Suprapubic skin (tissue), 4 donors: ENCODE data around the gene SLC22A16. TPM values are rescaled to one million over a fixed set of nuclear protein-coding genes. Genes with fewer than 3 reads are reported as not detected.
"Not testable (repeated sequence)": the region's sequence is repeated elsewhere in the genome, so short reads cannot be mapped to it uniquely, and the experiment has no call there.

Experiments used
- DNase-seq, 2 donors: peaks; one replicate each; pipeline ENCODE4 v3.0.0-alpha.2; 2019; ENCODE audit warnings: low spot score in 2 of 2
- H3K27ac ChIP-seq: fragments of 200-600 bp; sonication (generic); one replicate; pipeline ENCODE4 v1.5.1; 2019
- H3K27me3 ChIP-seq: fragments of 200-600 bp; sonication (generic); one replicate; pipeline ENCODE4 v1.5.1; 2019
- H3K36me3 ChIP-seq: fragments of 200-600 bp; sonication (generic); one replicate; pipeline ENCODE4 v1.5.1; 2019
- H3K4me1 ChIP-seq: fragments of 200-600 bp; sonication (generic); one replicate; pipeline ENCODE4 v1.5.1; 2019
- H3K4me3 ChIP-seq: fragments of 200-600 bp; sonication (generic); one replicate; pipeline ENCODE4 v1.5.1; 2019; ENCODE audit warnings: mild to moderate bottlenecking
- H3K9me3 ChIP-seq: fragments of 200-600 bp; sonication (generic); one replicate; pipeline ENCODE4 v1.5.1; 2019
- CTCF ChIP-seq, 2 donors: fragments of 200-600 bp in 1 of 2; fragments of 450-650 bp in 1 of 2; sonication (generic) in 1 of 2; IDR thresholded peaks; one replicate each; pipeline ENCODE4 v1.5.1; 2016 to 2019; ENCODE audit warnings: antibody characterized with exemption in 2 of 2, mild to moderate bottlenecking in 1 of 2, moderate library complexity in 1 of 2
- EP300 ChIP-seq: sonication (generic); formaldehyde crosslinking; IDR thresholded peaks from one replicate; pipeline ENCODE4 v1.6.1; 2017; ENCODE audit warnings: antibody characterized with exemption
- POLR2A ChIP-seq, 2 donors: fragments of 450-650 bp; IDR thresholded peaks; one replicate each; pipeline ENCODE4 v1.6.1; 2017; ENCODE audit warnings: antibody characterized with exemption in 2 of 2, mild to moderate bottlenecking in 2 of 2, moderate library complexity in 2 of 2
- POLR2AphosphoS5 ChIP-seq, 3 donors: sonication (generic); formaldehyde crosslinking; IDR thresholded peaks; one replicate each; pipeline ENCODE4 v1.6.1; 2017; ENCODE audit warnings: antibody characterized with exemption in 3 of 3
- WGBS: methylation state at CpG from one replicate; pipeline ENCODE4 v1.1.5; 2018; 5-methylcytosine and 5-hydroxymethylcytosine counted together
- total RNA-seq, 4 donors: library from RNA; depleted of rRNA; stranded (reverse); fragments of >200 nt; gene quantifications; one replicate each; pipeline ENCODE4 v1.1.0, GENCODE V29; 2016

Gene SLC22A16
- total RNA-seq, 4 donors from 2014 or later: not detected

- TF ChIP-seq EP300 (no peak), POLR2AphosphoS5 (IDR thresholded peaks at IDR 0.05) (no peak), POLR2A (IDR thresholded peaks at IDR 0.05) (no peak), CTCF (IDR thresholded peaks at IDR 0.05) (no peak)
Observed at GRCh38 chr6:110488606-110489190, 12.3 kb upstream of the SLC22A16 start.

GRCh38 chr6:110487968-110488381 lies 11.6 kb upstream of the SLC22A16 start:
- H3K4me3 ChIP-seq, H3K36me3 ChIP-seq, H3K27me3 ChIP-seq, H3K9me3 ChIP-seq, H3K4me1 ChIP-seq, DNase-seq, H3K27ac ChIP-seq: not testable (repeated sequence)
- WGBS: 62% methylated on average over 3 of the region's 3 CpGs

More at GRCh38 chr6:110488606-110489190, 12.3 kb upstream of the SLC22A16 start:
- no peak for DNase-seq
- H3K4me1 ChIP-seq: peaks cover 10% of the 10 kb centered on the region
- H3K4me3 ChIP-seq: no peak overlapping the region
- H3K36me3 ChIP-seq: no peaks in the 10 kb centered on the region
- no peak overlapping the region for H3K27ac ChIP-seq
- WGBS: 93% methylated on average over 6 of the region's 6 CpGs
- no peaks in the 10 kb centered on the region for H3K9me3 ChIP-seq
- no peaks in the 10 kb centered on the region for H3K27me3 ChIP-seq

GRCh38 chr6:110486756-110487155 lies 10.3 kb upstream of the SLC22A16 start:
- H3K9me3 ChIP-seq: no peaks in the 10 kb centered on the region
- H3K4me1 ChIP-seq: peaks cover 6% of the 10 kb centered on the region
- H3K27ac ChIP-seq: no peak overlapping the region
- no peak for TF ChIP-seq POLR2A (IDR thresholded peaks at IDR 0.05)
- DNase-seq: no peak
- H3K27me3 ChIP-seq: no peaks in the 10 kb centered on the region
- no peaks in the 10 kb centered on the region for H3K36me3 ChIP-seq
- no peak overlapping the region for H3K4me3 ChIP-seq
- 63% methylated on average over 1 of the region's 1 CpG for WGBS

GRCh38 chr6:110485491-110485890 lies 9.1 kb upstream of the SLC22A16 start:
- Histone ChIP-seq H3K36me3 (no peaks in the 10 kb centered on the region), H3K4me3 (no peak overlapping the region), H3K4me1 (no peaks in the 10 kb centered on the region), H3K9me3 (no peaks in the 10 kb centered on the region), H3K27me3 (no peaks in the 10 kb centered on the region), H3K27ac (no peak overlapping the region)
- no peak for TF ChIP-seq EP300
- no peak for TF ChIP-seq CTCF (IDR thresholded peaks at IDR 0.05)
- no peak for TF ChIP-seq POLR2AphosphoS5 (IDR thresholded peaks at IDR 0.05)
- TF ChIP-seq POLR2A (IDR thresholded peaks at IDR 0.05): no peak
- 46% methylated on average over 5 of the region's 5 CpGs for WGBS
- DNase-seq: no peak

GRCh38 chr6:110484321-110484720 lies 7.9 kb upstream of the SLC22A16 start:
- Histone ChIP-seq H3K9me3 (no peaks in the 10 kb centered on the region), H3K27ac (no peak overlapping the region), H3K36me3 (no peaks in the 10 kb centered on the region), H3K4me1 (no peaks in the 10 kb centered on the region), H3K27me3 (no peaks in the 10 kb centered on the region), H3K4me3 (no peak overlapping the region)
- no peak for DNase-seq
- TF ChIP-seq POLR2A (IDR thresholded peaks at IDR 0.05) (no peak), EP300 (no peak), POLR2AphosphoS5 (IDR thresholded peaks at IDR 0.05) (no peak), CTCF (IDR thresholded peaks at IDR 0.05) (no peak)
- 62% methylated on average over 2 of the region's 2 CpGs for WGBS

GRCh38 chr6:110482774-110483400 lies 6.5 kb upstream of the SLC22A16 start:
- H3K27ac ChIP-seq: no peak overlapping the region
- no peak for DNase-seq
- no peak overlapping the region for H3K4me3 ChIP-seq
- no peak for TF ChIP-seq CTCF (IDR thresholded peaks at IDR 0.05)
- TF ChIP-seq POLR2A (IDR thresholded peaks at IDR 0.05): no peak
- no peak for TF ChIP-seq POLR2AphosphoS5 (IDR thresholded peaks at IDR 0.05)
- TF ChIP-seq EP300: no peak
- 85% methylated on average over 7 of the region's 7 CpGs for WGBS
- H3K36me3 ChIP-seq: no peaks in the 10 kb centered on the region
- H3K27me3 ChIP-seq: no peaks in the 10 kb centered on the region
- H3K4me1 ChIP-seq: no peaks in the 10 kb centered on the region
- no peaks in the 10 kb centered on the region for H3K9me3 ChIP-seq
